GM21381 (cell line): ENCODE results near the gene SPIC.

ENCODE experiments used
- ATAC-seq: cut with Tn5 transposase; IDR thresholded peaks from one replicate; pipeline ENCODE4 v1.9.1; 2021; ENCODE audit warnings: mild to moderate bottlenecking, moderate library complexity; ENCODE audit not compliant: unreplicated experiment

The SPIC gene

DNA sequence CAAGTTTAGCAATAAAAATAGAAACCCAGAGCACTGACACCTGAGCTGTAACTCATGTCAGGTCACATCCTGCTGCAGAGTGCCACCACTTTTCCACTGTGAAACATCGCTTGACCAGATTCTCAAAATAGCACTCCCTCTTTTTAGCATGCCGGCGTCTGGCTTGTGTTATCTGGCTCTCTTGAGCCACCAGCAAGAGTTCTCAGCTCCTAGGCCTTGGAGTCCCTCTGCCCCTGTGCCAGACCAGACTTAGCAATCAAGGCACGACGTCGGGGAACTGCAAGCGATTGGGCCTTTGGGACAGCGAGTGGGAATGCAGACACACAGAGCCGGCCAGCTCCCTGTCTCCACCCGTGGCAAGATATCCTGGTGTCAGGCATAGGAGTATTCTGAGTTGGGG lies 52.5 kb downstream of the SPIC start:
- ATAC-seq = no peak

- ATAC-seq = no peak
Observed at GRCh38 chr12:101536069-101536674, 61.0 kb downstream of the SPIC start.
